Astrocyte (in vitro differentiated cells and primary cell): ENCODE data around the gene EME1. TPM values are rescaled to one million over a fixed set of nuclear protein-coding genes. Genes with fewer than 3 reads are reported as not detected.

ENCODE experiments used
- DNase-seq: peaks from one replicate; pipeline ENCODE4 v3.0.0-alpha.2; 2010; ENCODE audit warnings: low read depth
- FAIRE-seq: peaks from 2 replicates; lab custom pipeline; 2011; peaks lifted over from hg19 to GRCh38; lab: Jason Lieb, UNC
- H2AFZ ChIP-seq: 2 replicates; pipeline ENCODE4 v1.6.0; 2012; ENCODE audit warnings: low read depth, low read length, inconsistent platforms
- H3K27ac ChIP-seq: 2 replicates; pipeline ENCODE4 v1.5.1; 2011; ENCODE audit warnings: low read depth, low read length, inconsistent platforms
- H3K27me3 ChIP-seq: 2 replicates; pipeline ENCODE4 v1.6.0; 2011; ENCODE audit warnings: low read length, inconsistent platforms; ENCODE audit not compliant: insufficient read depth
- H3K36me3 ChIP-seq: 2 replicates; pipeline ENCODE4 v1.5.1; 2011; ENCODE audit warnings: low read length, inconsistent platforms; ENCODE audit not compliant: insufficient read depth
- H3K4me1 ChIP-seq: 2 replicates; pipeline ENCODE4 v1.5.1; 2011; ENCODE audit warnings: low read length, inconsistent platforms; ENCODE audit not compliant: insufficient read depth
- H3K4me2 ChIP-seq: 2 replicates; pipeline ENCODE4 v1.6.0; 2012; ENCODE audit warnings: low read length, inconsistent platforms
- H3K4me3 ChIP-seq: 2 replicates; pipeline ENCODE4 v1.5.1; 2011; ENCODE audit warnings: low read depth, mild to moderate bottlenecking, low read length, inconsistent platforms; ENCODE audit not compliant: insufficient read depth
- H3K79me2 ChIP-seq: 2 replicates; pipeline ENCODE4 v1.6.0; 2012; ENCODE audit warnings: mild to moderate bottlenecking, low read length, inconsistent platforms; ENCODE audit not compliant: insufficient read depth
- H3K9ac ChIP-seq: 2 replicates; pipeline ENCODE4 v1.6.0; 2012; ENCODE audit warnings: mild to moderate bottlenecking, low read length, inconsistent platforms
- H3K9me3 ChIP-seq: 2 replicates; pipeline ENCODE4 v1.5.1; 2012; ENCODE audit warnings: low read depth, mild to moderate bottlenecking, low read length, inconsistent platforms; ENCODE audit not compliant: insufficient read depth
- H4K20me1 ChIP-seq: 2 replicates; pipeline ENCODE4 v1.6.0; 2012; ENCODE audit warnings: low read length, inconsistent platforms; ENCODE audit not compliant: insufficient read depth
- H3K27ac Mint-ChIP-seq: one replicate; pipeline ENCODE4 v1.8.0; 2021; ENCODE audit warnings: mild to moderate bottlenecking, mixed read lengths; ENCODE audit not compliant: unreplicated experiment
- H3K27me3 Mint-ChIP-seq: one replicate; pipeline ENCODE4 v1.8.0; 2021; ENCODE audit warnings: low read depth, mixed read lengths; ENCODE audit not compliant: unreplicated experiment
- H3K36me3 Mint-ChIP-seq: one replicate; pipeline ENCODE4 v1.8.0; 2021; ENCODE audit warnings: low read depth, mixed read lengths; ENCODE audit not compliant: unreplicated experiment
- H3K4me1 Mint-ChIP-seq: one replicate; pipeline ENCODE4 v1.8.0; 2021; ENCODE audit warnings: low read depth, mixed read lengths; ENCODE audit not compliant: unreplicated experiment
- H3K4me3 Mint-ChIP-seq: one replicate; pipeline ENCODE4 v1.8.0; 2021; ENCODE audit warnings: mild to moderate bottlenecking, moderate library complexity, mixed read lengths; ENCODE audit not compliant: unreplicated experiment
- H3K9me3 Mint-ChIP-seq: one replicate; pipeline ENCODE4 v1.8.0; 2021; ENCODE audit warnings: mild to moderate bottlenecking, mixed read lengths; ENCODE audit not compliant: unreplicated experiment
- CTCF ChIP-seq: IDR thresholded peaks from 2 replicates; pipeline ENCODE4 v1.5.1; 2011; ENCODE audit warnings: low read depth, mild to moderate bottlenecking, inconsistent platforms, low read length, moderate library complexity; ENCODE audit not compliant: insufficient read depth
- EZH2 ChIP-seq: IDR thresholded peaks from 2 replicates; pipeline ENCODE4 v1.6.1; 2012; ENCODE audit warnings: mild to moderate bottlenecking, low read length, inconsistent platforms; ENCODE audit not compliant: insufficient read depth
- total RNA-seq: library from RNA; stranded (reverse); gene quantifications from 2 replicates; pipeline ENCODE4 v1.2.1, GENCODE V29; 2021

EME1 gene
- total RNA-seq, 1 donor from 2014 or later, result 3.1 TPM

- Histone ChIP-seq H3K27ac (no peak overlapping the region), H4K20me1 (peaks cover 52% of the 10 kb centered on the region), H3K27me3 (no peaks in the 10 kb centered on the region), H3K9ac (no peak overlapping the region), H3K4me2 (no peak overlapping the region), H3K36me3 (no peaks in the 10 kb centered on the region), H2AFZ (no peak overlapping the region), H3K4me3 (no peak overlapping the region), H3K79me2 (peaks cover 43% of the 10 kb centered on the region), H3K4me1 (peaks cover 22% of the 10 kb centered on the region), H3K9me3 (no peaks in the 10 kb centered on the region)
- DNase-seq (no peak), FAIRE-seq (no peak)
- Mint-ChIP-seq H3K27me3 (no peaks in the 10 kb centered on the region), H3K36me3 (peaks cover 22% of the 10 kb centered on the region), H3K9me3 (no peaks in the 10 kb centered on the region), H3K27ac (no peak overlapping the region), H3K4me1 (peaks cover 18% of the 10 kb centered on the region), H3K4me3 (no peak overlapping the region)
- no peak for TF ChIP-seq CTCF
- no peak for TF ChIP-seq EZH2
These were observed 22.3 kb upstream of the EME1 start for GRCh38 chr17:50350733-50351132.

GRCh38 chr17:50352072-50352692 lies 20.8 kb upstream of the EME1 start:
- Mint-ChIP-seq H3K36me3 (peaks cover 23% of the 10 kb centered on the region), H3K27ac (no peak overlapping the region), H3K27me3 (no peaks in the 10 kb centered on the region), H3K4me3 (no peak overlapping the region), H3K9me3 (no peaks in the 10 kb centered on the region), H3K4me1 (peaks cover 18% of the 10 kb centered on the region)
- H3K27ac ChIP-seq, result no peak overlapping the region
- TF ChIP-seq EZH2 (no peak), CTCF (no peak)
- H3K27me3 ChIP-seq, result no peaks in the 10 kb centered on the region
- no peak overlapping the region for H3K9ac ChIP-seq
- H3K4me3 ChIP-seq, result no peak overlapping the region
- no peak overlapping the region for H2AFZ ChIP-seq
- peaks cover 33% of the 10 kb centered on the region for H3K79me2 ChIP-seq
- no peak overlapping the region for H3K4me2 ChIP-seq
- H3K36me3 ChIP-seq, result peaks cover 2% of the 10 kb centered on the region
- H3K4me1 ChIP-seq, result peaks cover 18% of the 10 kb centered on the region
- no peaks in the 10 kb centered on the region for H3K9me3 ChIP-seq
- DNase-seq, result no peak
- no peak for FAIRE-seq
- peaks cover 49% of the 10 kb centered on the region for H4K20me1 ChIP-seq
